Fibroblast of pulmonary artery (primary cell): ENCODE measurements around the gene PHF23.
A peak's percentile ranks its signal among the peaks of the same experiment; 100 is the strongest.

Experiments used
- DNase-seq: peaks from one replicate; pipeline ENCODE4 v3.0.0-alpha.2; 2010; ENCODE audit warnings: low read depth
- H3K4me3 ChIP-seq: replicated peaks from 2 replicates; pipeline ENCODE4 v1.5.1; 2011; ENCODE audit warnings: low read depth, mild to moderate bottlenecking, control low read depth, low read length, moderate library complexity
- CTCF ChIP-seq: IDR thresholded peaks from 2 replicates; pipeline ENCODE4 v1.5.1; 2011; ENCODE audit warnings: mild to moderate bottlenecking, control low read depth, low read length, inconsistent platforms; ENCODE audit errors: missing control alignments

The PHF23 gene

GRCh38 chr17:7205561-7205960 is 33.7 kb downstream of the PHF23 start:
- H3K4me3 ChIP-seq = peak overlapping the region; percentile 52
- DNase-seq = no peak

GRCh38 chr17:7204828-7205461 is 34.3 kb downstream of the PHF23 start:
- peak overlapping the region; percentile 52 for H3K4me3 ChIP-seq
- peak; percentile 85 for DNase-seq
- no peak for TF ChIP-seq CTCF

More at GRCh38 chr17:7205561-7205960, 33.7 kb downstream of the PHF23 start:
- TF ChIP-seq CTCF = no peak

- no peak for DNase-seq
- H3K4me3 ChIP-seq = peak overlapping the region; percentile 52
Observed at GRCh38 chr17:7204336-7204735, 34.9 kb downstream of the PHF23 start.

GRCh38 chr17:7203391-7203790 is 35.9 kb downstream of the PHF23 start:
- H3K4me3 ChIP-seq = no peak overlapping the region
- TF ChIP-seq CTCF = no peak
- no peak for DNase-seq

More at GRCh38 chr17:7204336-7204735, 34.9 kb downstream of the PHF23 start:
- no peak for TF ChIP-seq CTCF

- DNase-seq = no peak
- no peak for TF ChIP-seq CTCF
- no peak overlapping the region for H3K4me3 ChIP-seq
Observed at GRCh38 chr17:7196651-7197401, 42.4 kb downstream of the PHF23 start.

- no peak for DNase-seq
- TF ChIP-seq CTCF = no peak
- H3K4me3 ChIP-seq = no peak overlapping the region
Observed at GRCh38 chr17:7195971-7196370, 43.3 kb downstream of the PHF23 start.
